ENCODE results near the gene RYK. TPM values are rescaled to one million over a fixed set of nuclear protein-coding genes. Genes with fewer than 3 reads are reported as not detected.

The RYK gene
- total RNA-seq (44.1 and 48.3 TPM in 2 replicates), polyA plus RNA-seq (23.7 and 23.8 TPM in 2 replicates), polyA minus RNA-seq (57.2 and 67.2 TPM in 2 replicates), Bru-seq, nascent RNA (percentile 87 among the genes with signal in this experiment), BruChase-seq, experiment 1, labeled RNA remaining after a 6-hour chase (percentile 79 among the genes with signal in this experiment), BruChase-seq, experiment 2, labeled RNA remaining after a 2-hour chase (percentile 86 among the genes with signal in this experiment)
- 22.0 and 24.0 TPM in 2 replicates for polyA plus RNA-seq (2011; cell fraction: cytosol; rRNA removed)
- polyA plus RNA-seq (2011; cell fraction: nucleus; rRNA removed): 56.8 and 63.2 TPM in 2 replicates
- 36.5 and 43.3 TPM in 2 replicates for polyA plus RNA-seq (2012)
- 29.9 TPM for polyA minus RNA-seq (2011; cell fraction: cytosol; rRNA and poly(A)+ RNA removed)
- polyA minus RNA-seq (2011; cell fraction: nucleus; rRNA and poly(A)+ RNA removed): 54.0 and 72.7 TPM in 2 replicates
- long read RNA-seq, full-length matches to known transcripts: 93 of 109 reads
- long read RNA-seq, partial matches to known transcripts: 8 of 109 reads
- long read RNA-seq, other reads (novel, unspliced or antisense): 8 of 109 reads

GRCh38 chr3:134250717-134251220, at the start of gene RYK:
RYK (minus strand) TSS chr3:134250859; CDS start chr3:134250654, 205 bp downstream.
- TSS peak; percentile 53 for BruUV-seq (replicated peaks)
- dilution Hi-C loops (cut with MboI; ENCODE audit: extremely low pct_ligation_motif_present, low sequenced_read_pairs) (no loop called here), intact Hi-C loops (cut with micrococcal nuclease) (loop anchor here (1.0 to 2.0 kb wide), 3 partner anchors 37 to 124 kb away; partner anchors contain the start of gene AMOTL2)
- peak; percentile 77 for DNase-seq (ENCODE audit: low read depth, low spot score)
- peak within 1 kb of the TSS; percentile 75 for H3K9ac ChIP-seq (replicated peaks; ENCODE audit: extremely low read depth, insufficient read depth, low read length)
- H3K27me3 ChIP-seq (ENCODE audit: control insufficient read depth in 2 of 2, insufficient read depth in 2 of 2, low read length in 2 of 2): peaks cover 0 to 3% of the 10 kb centered on the region in 2 experiments
- CTCF ChIA-PET: interaction anchor here (0.7 to 1.4 kb wide), 6 partner anchors 8 to 320 kb away, joined by 3 to 7 read pairs (median 4); no protein-coding TSS in a partner anchor
- peaks cover 8% of the 10 kb centered on the region for H4K20me1 ChIP-seq (replicated peaks; ENCODE audit: control insufficient read depth, extremely low read depth, insufficient read depth, low read length)
- H3K4me1 ChIP-seq (ENCODE audit: control insufficient read depth, extremely low read depth, insufficient read depth, low read length): peaks cover 18% of the 10 kb centered on the region
- H3K36me3 ChIP-seq (ENCODE audit: control insufficient read depth in 2 of 2, extremely low read depth in 1 of 2, insufficient read depth in 2 of 2, low read length in 2 of 2): no peaks in the 10 kb centered on the region
- H3K4me3 ChIP-seq (replicated peaks in 1 of 3; ENCODE audit: insufficient read depth in 1 of 3, low read depth in 1 of 3, low read length in 3 of 3): peak within 1 kb of the TSS; percentile 52 to 91 (median 89)
- H3K4me2 ChIP-seq (ENCODE audit: insufficient read depth, low read length): peak within 1 kb of the TSS; percentile 93
- FAIRE-seq: peak; percentile 90
- POLR2A ChIA-PET: no interaction called here
- H3K9me3 ChIP-seq (replicated peaks; ENCODE audit: control insufficient read depth, insufficient read depth, low read length): no peaks in the 10 kb centered on the region
- peak; percentile 71 for TF ChIP-seq POLR2AphosphoS5 (IDR thresholded peaks at IDR 0.05; ENCODE audit: insufficient read depth, low read depth, low read length)
- TF ChIP-seq FOS (IDR thresholded peaks at IDR 0.05; ENCODE audit: borderline replicate concordance, insufficient read depth, low read length): no peak
- TF ChIP-seq MYC (IDR thresholded peaks at IDR 0.05; ENCODE audit: low read depth, low read length): no peak
- TF ChIP-seq POLR2A (IDR thresholded peaks at IDR 0.05; ENCODE audit: low read depth, low read length): peak; percentile 65
- peaks cover 44% of the 10 kb centered on the region for H3K79me2 ChIP-seq (ENCODE audit: control insufficient read depth, insufficient read depth, low read length)
- peak within 1 kb of the TSS; percentile 46 for H3K27ac ChIP-seq (ENCODE audit: insufficient read depth, low read depth, low read length)
- H3K9me1 ChIP-seq (replicated peaks; ENCODE audit: control insufficient read depth, extremely low read depth, insufficient read depth, low read length): no peaks in the 10 kb centered on the region
- H2AFZ ChIP-seq (ENCODE audit: low read depth, low read length): peak within 1 kb of the TSS; percentile 89

- no peak for DNase-seq (ENCODE audit: low read depth, low spot score)
- Histone ChIP-seq H3K9me3 (replicated peaks; ENCODE audit: control insufficient read depth, insufficient read depth, low read length) (no peaks in the 10 kb centered on the region), H3K79me2 (ENCODE audit: control insufficient read depth, insufficient read depth, low read length) (no peaks in the 10 kb centered on the region), H3K27ac (ENCODE audit: insufficient read depth, low read depth, low read length) (no peak overlapping the region), H3K4me1 (ENCODE audit: control insufficient read depth, extremely low read depth, insufficient read depth, low read length) (no peaks in the 10 kb centered on the region), H3K9me1 (replicated peaks; ENCODE audit: control insufficient read depth, extremely low read depth, insufficient read depth, low read length) (no peaks in the 10 kb centered on the region), H3K27me3 (ENCODE audit: control insufficient read depth in 2 of 2, insufficient read depth in 2 of 2, low read length in 2 of 2) (peaks cover 0 to 4% of the 10 kb centered on the region in 2 experiments), H3K4me2 (ENCODE audit: insufficient read depth, low read length) (no peak overlapping the region), H3K4me3 (replicated peaks in 1 of 3; ENCODE audit: insufficient read depth in 1 of 3, low read depth in 1 of 3, low read length in 3 of 3) (no peak overlapping the region), H3K36me3 (ENCODE audit: control insufficient read depth in 2 of 2, extremely low read depth in 1 of 2, insufficient read depth in 2 of 2, low read length in 2 of 2) (no peaks in the 10 kb centered on the region), H3K9ac (replicated peaks; ENCODE audit: extremely low read depth, insufficient read depth, low read length) (no peak overlapping the region), H2AFZ (ENCODE audit: low read depth, low read length) (no peak overlapping the region), H4K20me1 (replicated peaks; ENCODE audit: control insufficient read depth, extremely low read depth, insufficient read depth, low read length) (no peaks in the 10 kb centered on the region)
- ChIA-PET POLR2A (interaction anchor here (0.6 kb wide), 1 partner anchor 369 kb away, joined by 3 read pairs; no protein-coding TSS in a partner anchor), CTCF (interaction anchor here (0.6 to 5.8 kb wide), 9 partner anchors 41 to 482 kb away, joined by 3 to 64 read pairs (median 4); no protein-coding TSS in a partner anchor)
- dilution Hi-C loops (cut with MboI; ENCODE audit: extremely low pct_ligation_motif_present, low sequenced_read_pairs) (no loop called here), intact Hi-C loops (cut with micrococcal nuclease) (loop anchor here (1.0 kb wide), 2 partner anchors 87 to 370 kb away; no protein-coding TSS in a partner anchor)
- BruUV-seq (replicated peaks): no TSS peak
- TF ChIP-seq CTCF (IDR thresholded peaks at IDR 0.05; ENCODE audit: extremely low read depth in 1 of 2, insufficient read depth in 1 of 2, low read depth in 1 of 2, low read length in 2 of 2): no peak
- TF ChIP-seq MYC (IDR thresholded peaks at IDR 0.05; ENCODE audit: low read depth, low read length): no peak
- no peak for TF ChIP-seq POLR2A (IDR thresholded peaks at IDR 0.05; ENCODE audit: low read depth, low read length)
- no peak for TF ChIP-seq FOS (IDR thresholded peaks at IDR 0.05; ENCODE audit: borderline replicate concordance, insufficient read depth, low read length)
- TF ChIP-seq GATA2 (IDR thresholded peaks at IDR 0.05; ENCODE audit: insufficient read depth, insufficient read length, low read depth, low read length): no peak
- no peak for TF ChIP-seq EZH2 (IDR thresholded peaks at IDR 0.05; ENCODE audit: borderline replicate concordance, low read depth, low read length, severe bottlenecking)
- TF ChIP-seq MAX (IDR thresholded peaks at IDR 0.05; ENCODE audit: insufficient read depth, insufficient read length): no peak
- no peak for TF ChIP-seq JUN (IDR thresholded peaks at IDR 0.05; ENCODE audit: borderline replicate concordance, insufficient read depth, insufficient read length, low read depth)
- no peak for FAIRE-seq
Observed at GRCh38 chr3:134299888-134300206, 49.2 kb upstream of the RYK start.

All from endothelial cell of umbilical vein (primary cell).